ENCODE measurements around the gene RNGTT. TPM values are rescaled to one million over a fixed set of nuclear protein-coding genes. Genes with fewer than 3 reads are reported as not detected.

Gene RNGTT
- total and polyA plus RNA-seq, 8 donors: 1.7 to 6.1 (median 2.9) TPM

DNA sequence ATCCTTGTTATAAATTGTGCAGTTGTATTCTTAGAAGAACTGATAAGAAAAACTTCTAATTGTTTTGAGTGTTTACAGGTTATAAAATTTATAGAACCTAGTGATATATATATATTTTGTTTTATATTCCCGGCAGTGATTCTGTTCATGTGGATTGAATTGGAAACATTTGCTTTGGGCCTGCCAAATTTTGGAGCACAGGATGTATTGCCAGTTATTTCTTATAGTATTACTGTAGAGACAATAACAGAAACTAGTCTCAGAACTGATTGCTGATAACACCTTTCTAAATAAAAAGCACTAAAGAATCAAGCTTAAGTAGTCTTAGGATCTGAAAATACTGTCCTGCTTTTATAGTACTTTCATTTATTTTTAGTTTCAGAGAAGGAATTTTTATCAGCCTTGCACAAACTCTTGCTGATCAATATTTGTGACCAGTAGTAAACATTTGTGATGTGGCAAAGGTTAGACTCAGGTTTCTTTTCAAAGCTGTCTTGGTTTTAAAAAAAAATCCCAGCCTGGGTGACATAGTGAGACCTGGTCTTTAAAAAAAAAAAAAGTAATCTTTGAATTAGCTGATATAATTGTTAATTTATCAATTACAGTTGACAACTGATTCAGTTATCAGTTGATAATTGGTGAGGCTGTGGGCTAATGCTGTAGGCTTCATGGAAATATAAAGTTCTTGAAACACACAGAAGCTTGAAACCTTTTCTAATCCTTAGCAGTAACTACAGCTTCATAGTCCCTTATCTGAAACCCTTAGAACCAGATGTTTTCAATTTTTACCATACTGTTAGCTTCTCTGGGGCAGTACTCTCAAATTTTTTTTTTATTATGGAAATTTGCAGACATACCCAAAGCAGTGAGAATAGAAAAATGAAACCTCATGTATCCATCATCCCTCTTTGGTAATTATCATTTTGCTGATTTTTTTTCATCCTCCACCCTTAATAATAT lies 42.4 kb downstream of the RNGTT start:
- no peak overlapping the region for H3K27ac ChIP-seq
- H3K27me3 ChIP-seq: no peaks in the 10 kb centered on the region
- TF ChIP-seq, protein P1, sequence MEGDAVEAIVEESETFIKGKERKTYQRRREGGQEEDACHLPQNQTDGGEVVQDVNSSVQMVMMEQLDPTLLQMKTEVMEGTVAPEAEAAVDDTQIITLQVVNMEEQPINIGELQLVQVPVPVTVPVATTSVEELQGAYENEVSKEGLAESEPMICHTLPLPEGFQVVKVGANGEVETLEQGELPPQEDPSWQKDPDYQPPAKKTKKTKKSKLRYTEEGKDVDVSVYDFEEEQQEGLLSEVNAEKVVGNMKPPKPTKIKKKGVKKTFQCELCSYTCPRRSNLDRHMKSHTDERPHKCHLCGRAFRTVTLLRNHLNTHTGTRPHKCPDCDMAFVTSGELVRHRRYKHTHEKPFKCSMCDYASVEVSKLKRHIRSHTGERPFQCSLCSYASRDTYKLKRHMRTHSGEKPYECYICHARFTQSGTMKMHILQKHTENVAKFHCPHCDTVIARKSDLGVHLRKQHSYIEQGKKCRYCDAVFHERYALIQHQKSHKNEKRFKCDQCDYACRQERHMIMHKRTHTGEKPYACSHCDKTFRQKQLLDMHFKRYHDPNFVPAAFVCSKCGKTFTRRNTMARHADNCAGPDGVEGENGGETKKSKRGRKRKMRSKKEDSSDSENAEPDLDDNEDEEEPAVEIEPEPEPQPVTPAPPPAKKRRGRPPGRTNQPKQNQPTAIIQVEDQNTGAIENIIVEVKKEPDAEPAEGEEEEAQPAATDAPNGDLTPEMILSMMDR (IDR thresholded peaks at IDR 0.05): no peak
- no peak for ATAC-seq
- H3K4me3 ChIP-seq: no peak overlapping the region
- H3K4me1 ChIP-seq: no peaks in the 10 kb centered on the region
- intact Hi-C loops (cut with DNase I): no loop called here
- no peaks in the 10 kb centered on the region for H3K9me3 ChIP-seq
- DNase-seq: no peak
- WGBS, 2 donors: 87 to 93% methylated on average over 1 of the region's 1 CpG
- H3K36me3 ChIP-seq: no peaks in the 10 kb centered on the region
- no peak for FAIRE-seq

DNA sequence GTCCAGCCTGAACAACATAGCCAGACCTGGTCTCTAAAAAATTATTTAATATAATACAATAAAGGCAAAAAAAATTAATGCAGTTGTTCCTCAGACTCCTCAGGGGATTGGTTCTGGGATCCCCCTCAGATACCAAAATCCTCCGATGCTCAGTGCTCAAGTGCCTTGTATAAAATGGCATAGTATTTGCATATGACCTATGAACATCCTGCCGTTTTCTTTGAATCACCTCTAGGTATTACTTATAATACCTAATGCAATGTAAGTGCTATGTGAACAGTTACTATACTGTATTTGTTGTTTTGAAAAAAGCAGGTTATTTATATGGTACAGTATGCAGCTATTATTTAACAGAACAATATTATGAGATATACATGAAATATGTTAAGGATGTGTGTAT lies 43.3 kb downstream of the RNGTT start:
- Histone ChIP-seq H3K9me3 (no peaks in the 10 kb centered on the region), H3K27me3 (no peaks in the 10 kb centered on the region), H3K36me3 (no peaks in the 10 kb centered on the region), H3K4me3 (no peak overlapping the region), H3K27ac (no peak overlapping the region), H3K4me1 (no peaks in the 10 kb centered on the region)
- FAIRE-seq (no peak), ATAC-seq (no peak), DNase-seq (no peak)
- TF ChIP-seq, protein P1 (IDR thresholded peaks at IDR 0.05): no peak
- intact Hi-C loops (cut with DNase I): no loop called here
- WGBS, 2 donors: 91 to 96% methylated on average over 2 of the region's 2 CpGs

DNA sequence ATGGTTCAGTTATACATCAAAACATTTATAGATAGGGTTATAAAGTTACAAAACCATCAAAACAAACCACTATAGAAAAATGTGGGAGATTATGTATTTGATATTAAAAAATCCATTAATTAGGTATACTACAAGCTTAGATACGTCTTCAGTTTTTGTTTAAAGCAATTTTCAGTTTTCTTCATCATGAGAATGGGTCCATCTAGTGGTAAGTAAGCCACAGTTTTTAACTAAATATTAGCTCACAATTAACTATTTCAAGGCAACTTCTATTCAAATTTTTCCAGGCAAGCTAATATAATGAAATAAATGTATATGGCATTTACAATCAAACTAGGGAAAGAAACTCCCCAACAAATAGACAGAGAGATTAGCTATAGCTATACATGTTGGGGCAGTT lies 44.4 kb downstream of the RNGTT start:
- no peak for ATAC-seq
- H3K27ac ChIP-seq: no peak overlapping the region
- no peak for DNase-seq
- peak; percentile 66 for FAIRE-seq
- no peak overlapping the region for H3K4me3 ChIP-seq
- H3K36me3 ChIP-seq: no peaks in the 10 kb centered on the region
- intact Hi-C loops (cut with DNase I): no loop called here
- WGBS, 2 donors: 80 to 89% methylated on average over 1 of the region's 1 CpG
- H3K9me3 ChIP-seq: no peaks in the 10 kb centered on the region
- H3K27me3 ChIP-seq: no peaks in the 10 kb centered on the region
- H3K4me1 ChIP-seq: no peaks in the 10 kb centered on the region
- TF ChIP-seq, protein P1 (IDR thresholded peaks at IDR 0.05): no peak

DNA sequence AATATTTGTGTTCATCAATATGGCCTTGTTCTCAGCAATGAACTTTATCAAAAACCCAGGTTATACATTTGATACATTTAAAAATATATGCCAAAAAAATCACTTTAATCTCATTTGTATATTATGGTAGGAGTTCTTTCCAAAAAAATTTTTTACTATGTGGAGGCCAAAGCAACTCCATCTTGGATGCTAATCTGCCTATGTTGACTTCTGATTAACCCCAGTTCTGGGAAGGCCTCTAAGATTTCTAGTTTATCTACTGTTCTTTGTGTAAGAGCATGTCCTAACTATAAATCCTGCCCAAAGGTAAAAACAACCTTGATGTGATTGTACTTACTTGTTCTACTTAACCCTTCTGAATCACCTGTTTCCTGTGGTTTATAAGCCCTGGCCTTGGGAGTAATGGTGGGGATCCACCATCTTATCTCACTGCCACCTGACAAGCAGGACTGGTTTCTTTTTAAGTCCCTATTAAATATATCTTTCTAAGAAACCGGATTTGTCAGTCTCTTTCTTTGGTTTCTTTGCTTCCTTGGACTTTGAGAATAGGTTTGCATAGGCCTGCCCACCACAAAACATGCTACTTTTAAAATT lies 46.7 kb downstream of the RNGTT start:
- TF ChIP-seq, protein P1 (IDR thresholded peaks at IDR 0.05): no peak
- no peak for FAIRE-seq
- Histone ChIP-seq H3K4me3 (no peak overlapping the region), H3K9me3 (no peaks in the 10 kb centered on the region), H3K4me1 (no peaks in the 10 kb centered on the region), H3K36me3 (no peaks in the 10 kb centered on the region), H3K27me3 (no peaks in the 10 kb centered on the region), H3K27ac (no peak overlapping the region)
- no peak for DNase-seq
- intact Hi-C loops (cut with DNase I): no loop called here
- 45 to 52% methylated on average over 1 of the region's 1 CpG for WGBS, 2 donors
- ATAC-seq: no peak

All from pancreas (tissue), 10 donors.